ENCODE measurements around the gene INSC.

The INSC gene

DNA sequence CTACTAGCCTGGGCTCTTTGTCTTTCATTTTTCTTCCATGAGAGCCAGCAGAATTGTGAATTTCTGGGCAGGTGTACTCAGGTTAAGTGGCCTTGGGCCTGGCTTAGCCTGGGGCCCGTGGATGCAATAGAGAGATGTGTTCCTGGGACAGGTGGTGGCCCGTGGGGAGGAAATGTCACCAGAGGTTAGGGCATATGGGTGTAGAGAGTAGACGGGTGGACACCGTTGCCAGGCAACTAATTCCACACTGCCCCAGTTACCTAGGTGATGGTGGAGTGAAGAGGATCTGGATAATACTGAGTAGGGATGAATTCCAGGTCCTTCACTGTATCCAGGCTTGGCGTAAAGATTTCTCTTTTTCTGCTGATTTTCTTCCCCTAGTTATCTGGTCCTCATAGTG is 175.0 kb downstream of the INSC start:
- DNase-seq (ENCODE audit: low read depth): no peak

DNA sequence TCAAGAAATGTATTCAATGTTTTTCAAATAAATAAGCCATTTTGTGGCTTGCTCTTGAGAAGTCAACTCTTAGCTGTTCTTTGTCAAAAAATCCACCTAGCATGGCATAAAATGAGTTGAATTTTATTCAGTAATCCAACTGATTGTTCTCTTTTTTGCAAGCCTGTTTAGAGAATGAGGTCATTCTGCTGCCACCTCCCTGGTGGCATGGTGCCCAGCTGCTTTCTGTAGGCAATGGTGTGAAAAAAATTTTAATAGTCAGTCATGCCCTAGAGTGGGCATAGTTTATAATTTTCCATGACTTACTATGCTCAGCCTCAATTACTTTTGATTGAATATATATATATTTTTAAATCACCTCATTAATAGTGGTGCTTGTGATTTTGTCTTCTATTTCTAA is 177.2 kb downstream of the INSC start:
- no peak for DNase-seq (ENCODE audit: low read depth)

DNA sequence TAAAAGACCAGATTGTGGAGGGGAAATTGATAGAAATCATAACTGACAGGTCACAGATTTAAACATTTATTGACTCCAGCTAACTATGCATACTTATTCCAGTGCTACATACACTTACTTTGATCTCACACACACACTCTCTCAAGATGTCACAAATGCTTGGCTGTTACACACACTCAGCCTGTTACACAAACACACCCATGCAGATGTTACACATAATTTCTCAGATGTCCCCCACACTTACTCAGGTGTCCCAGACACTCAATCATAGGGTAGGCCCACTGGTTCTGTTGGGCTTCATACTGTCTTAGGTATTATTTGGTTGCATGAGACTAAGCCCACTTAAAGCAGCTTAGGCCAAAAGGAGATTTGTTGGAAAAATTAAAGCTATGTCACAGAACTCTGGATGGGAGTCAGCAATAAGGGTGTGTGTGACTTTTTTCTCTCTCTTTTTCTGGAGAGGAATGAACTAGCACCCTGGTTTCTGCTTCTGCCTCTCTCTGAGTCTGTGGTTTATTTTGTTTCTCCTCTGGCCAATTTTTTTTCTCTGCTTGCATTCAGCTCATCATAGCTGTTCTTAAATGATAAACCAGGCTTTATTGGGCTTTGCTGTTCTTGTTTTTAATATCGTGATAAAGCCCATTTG is 179.4 kb downstream of the INSC start:
- DNase-seq (ENCODE audit: low read depth): no peak

DNA sequence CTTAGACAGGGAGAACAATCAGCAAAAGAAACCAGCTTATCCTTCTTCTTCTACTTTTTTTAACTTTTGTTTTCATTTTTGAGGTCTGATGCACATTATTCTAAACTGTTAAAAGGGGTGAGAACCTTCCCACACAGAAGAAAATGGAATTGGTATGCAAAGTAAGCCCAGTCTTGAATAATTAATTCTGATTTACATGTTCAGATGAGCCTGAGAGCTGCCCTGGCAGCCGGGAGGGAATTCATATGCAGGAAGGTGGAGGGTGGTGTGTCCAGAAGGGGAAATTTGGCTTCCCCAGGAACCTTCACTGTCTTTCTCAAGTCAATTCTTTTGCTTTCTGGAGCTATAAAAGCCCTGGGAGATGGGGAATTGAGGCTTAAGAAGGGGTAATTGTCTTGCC is 181.0 kb downstream of the INSC start:
- DNase-seq (ENCODE audit: low read depth): no peak

Measured in stimulated activated CD4-positive, alpha-beta T cell treated with anti-CD3 and anti-CD28 coated beads, Interleukin-2, amount 100 ng/mL, for 4 hours (primary cell).